GM19455 (cell line): ENCODE measurements around the gene CATSPERZ.

Experiments
- ATAC-seq: cut with Tn5 transposase; IDR thresholded peaks from one replicate; pipeline ENCODE4 v1.9.1; 2021; ENCODE audit not compliant: unreplicated experiment

CATSPERZ gene, protein sequence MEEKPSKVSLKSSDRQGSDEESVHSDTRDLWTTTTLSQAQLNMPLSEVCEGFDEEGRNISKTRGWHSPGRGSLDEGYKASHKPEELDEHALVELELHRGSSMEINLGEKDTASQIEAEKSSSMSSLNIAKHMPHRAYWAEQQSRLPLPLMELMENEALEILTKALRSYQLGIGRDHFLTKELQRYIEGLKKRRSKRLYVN

DNA sequence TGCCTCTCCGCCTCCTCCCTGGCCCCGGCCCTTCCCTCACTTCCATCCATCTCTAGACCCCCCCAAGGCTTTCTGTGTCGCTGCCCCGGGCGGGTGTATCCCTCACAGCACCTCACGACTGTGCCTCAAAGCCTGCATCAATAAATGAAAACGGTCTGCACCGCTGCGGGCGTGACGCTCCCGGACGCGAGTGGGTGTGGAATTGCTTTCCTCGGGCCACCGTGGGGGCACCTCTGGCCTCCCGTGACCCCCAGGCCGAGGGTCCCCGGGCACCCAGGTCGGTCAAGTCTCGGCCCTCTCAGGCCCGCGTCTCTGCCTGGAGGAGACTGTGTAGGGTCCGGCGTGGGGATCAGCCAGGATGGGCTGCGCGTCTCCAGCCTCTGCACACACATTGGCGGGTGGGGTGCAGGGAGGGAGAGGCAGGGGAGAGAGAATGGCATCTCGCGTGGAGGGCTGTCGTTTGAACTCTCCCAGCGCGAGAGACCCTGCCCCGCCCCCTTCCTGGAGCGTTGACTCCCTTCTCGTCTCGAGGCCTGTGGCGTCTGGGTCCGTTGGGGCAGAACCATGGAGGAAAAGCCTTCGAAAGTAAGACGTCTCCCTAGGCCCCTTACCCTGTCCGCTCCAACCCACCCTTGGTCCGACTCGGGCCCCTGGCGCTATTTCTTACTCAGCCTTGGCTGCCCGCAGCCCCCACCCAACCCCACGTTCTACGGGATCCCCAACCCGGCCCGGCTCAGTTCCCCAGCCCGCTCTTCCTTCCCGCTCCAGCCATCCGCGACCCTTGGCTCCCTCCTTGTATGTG, at the start of gene CATSPERZ:
CATSPERZ (plus strand) TSS at position 512 of the 802 bp plus-strand sequence; CDS start at position 565, 53 bp downstream.
- no peak for ATAC-seq

DNA sequence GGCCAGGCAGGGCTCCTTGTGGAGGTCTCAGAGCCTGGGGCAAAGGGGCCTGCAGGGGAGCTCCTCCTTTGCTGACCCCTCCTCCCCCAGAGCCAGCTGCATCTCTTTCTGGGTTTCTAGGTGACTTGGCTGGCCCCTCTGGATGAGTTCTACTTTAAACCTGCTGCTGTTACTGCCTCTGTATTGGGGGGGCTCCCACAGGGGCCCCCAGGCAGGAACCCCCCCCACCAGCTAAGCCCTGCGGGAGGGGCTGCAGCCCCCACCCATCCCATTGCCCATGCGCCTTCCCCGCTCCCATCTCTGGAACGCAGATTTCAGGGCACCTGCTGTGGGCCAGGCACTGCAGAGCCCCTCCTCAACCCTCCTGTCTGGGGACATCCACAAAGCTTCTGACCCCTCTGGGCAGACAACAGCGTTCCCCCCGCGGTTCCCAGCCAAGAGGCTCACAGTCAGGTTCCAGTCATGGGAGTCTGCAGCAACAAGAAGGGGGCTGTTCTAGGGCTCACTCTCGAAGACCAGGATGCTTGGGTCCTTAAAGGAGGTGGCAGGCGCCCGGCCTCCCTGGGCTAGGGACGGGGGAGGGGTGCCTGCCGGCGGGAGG, 49.6 kb upstream of the CATSPERZ start:
- ATAC-seq: no peak

DNA sequence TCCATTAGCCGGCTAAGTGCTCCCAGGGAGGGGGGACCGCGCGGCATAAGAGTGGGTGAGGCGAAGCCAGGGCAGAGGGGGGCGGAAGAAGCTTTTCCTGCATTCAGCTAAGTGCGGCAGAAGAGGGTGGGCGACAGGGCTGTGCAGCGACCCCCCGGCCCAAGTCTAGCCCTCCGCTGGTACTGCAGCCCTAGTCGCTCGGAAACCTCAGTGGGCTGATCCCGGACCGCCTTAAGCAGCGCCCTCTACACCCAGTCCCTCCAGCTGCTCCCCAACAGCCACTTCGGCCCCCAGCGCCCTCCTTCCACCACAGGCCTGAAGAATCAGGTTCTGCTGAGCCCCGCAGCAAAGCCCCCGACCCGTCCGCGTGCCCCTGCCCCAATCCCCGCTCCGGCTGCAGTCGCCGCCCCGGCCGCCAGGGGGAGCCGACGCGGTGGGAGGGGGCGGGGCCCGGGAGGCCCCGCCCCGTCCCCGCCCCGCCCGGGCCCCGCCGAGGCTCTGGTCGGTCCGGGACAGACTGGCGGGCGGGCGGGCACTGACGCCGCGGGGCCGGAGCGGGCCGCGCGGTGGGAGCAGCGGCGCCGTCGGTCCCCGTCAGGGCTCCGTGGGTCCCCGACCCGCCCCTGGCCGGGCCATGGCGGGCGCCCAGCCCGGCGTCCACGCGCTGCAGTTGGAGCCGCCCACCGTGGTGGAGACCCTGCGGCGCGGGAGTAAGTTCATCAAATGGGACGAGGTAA, 49.0 kb upstream of the CATSPERZ start, which contains the start of gene PLCB3:
PLCB3 (plus strand) TSS at position 515 of the 737 bp plus-strand sequence; CDS start at position 635, 120 bp downstream.
- no peak for ATAC-seq

DNA sequence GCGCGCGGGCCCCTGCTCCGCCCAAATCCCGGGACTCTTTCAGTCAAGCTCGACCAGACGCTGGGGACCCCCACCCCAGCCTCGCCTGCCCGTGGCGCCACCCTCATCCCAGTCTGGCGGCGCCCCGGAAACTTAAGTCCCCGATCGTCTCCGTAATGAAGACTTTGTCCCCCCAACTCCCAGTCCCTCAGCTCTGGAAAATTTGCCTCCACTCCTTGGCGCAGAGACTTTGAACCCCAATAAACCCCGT, 48.5 kb upstream of the CATSPERZ start:
- no peak for ATAC-seq

DNA sequence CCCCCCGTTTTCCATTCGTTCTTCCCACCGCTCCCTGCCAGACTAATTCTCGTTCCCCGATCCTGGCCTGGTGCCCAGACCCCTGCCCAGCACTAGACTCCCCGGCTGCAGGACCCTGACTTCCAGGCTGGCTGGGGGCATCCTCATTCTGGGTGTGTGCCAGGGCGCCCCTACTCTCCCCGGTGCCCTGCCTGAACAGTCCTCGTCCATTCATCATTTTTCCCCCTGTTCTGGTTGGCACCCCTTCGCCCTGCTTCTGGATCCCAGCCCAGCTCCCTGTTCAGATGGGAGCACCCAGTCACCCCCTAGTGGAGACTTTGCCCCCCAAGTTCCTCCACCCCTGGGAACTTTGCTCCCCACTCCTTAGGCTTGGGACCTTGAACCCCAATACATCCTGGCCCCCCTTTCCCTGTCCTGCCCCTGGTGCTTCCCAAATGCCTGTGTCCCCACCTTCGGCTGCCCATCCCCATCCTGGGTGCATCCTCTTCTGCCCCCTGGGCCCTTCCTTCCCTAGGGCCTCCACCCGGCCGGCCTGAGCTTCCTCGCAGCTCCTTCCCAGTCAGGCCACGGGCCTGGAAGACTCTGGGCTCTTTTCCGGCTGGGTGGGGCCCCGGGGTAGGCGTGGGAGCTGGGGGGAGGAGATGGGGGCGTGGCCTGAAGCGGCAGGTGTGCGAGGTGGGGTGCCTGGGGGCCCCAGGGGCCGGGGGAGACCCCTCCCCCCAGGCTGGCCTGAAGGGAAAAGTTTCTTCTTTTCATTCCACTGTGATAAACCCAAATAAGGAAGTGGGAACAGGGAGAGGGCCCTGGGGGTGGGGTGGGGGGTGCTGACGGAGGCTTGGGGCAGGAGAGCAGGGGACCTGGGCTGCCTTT, 47.9 kb upstream of the CATSPERZ start:
- ATAC-seq: no peak

DNA sequence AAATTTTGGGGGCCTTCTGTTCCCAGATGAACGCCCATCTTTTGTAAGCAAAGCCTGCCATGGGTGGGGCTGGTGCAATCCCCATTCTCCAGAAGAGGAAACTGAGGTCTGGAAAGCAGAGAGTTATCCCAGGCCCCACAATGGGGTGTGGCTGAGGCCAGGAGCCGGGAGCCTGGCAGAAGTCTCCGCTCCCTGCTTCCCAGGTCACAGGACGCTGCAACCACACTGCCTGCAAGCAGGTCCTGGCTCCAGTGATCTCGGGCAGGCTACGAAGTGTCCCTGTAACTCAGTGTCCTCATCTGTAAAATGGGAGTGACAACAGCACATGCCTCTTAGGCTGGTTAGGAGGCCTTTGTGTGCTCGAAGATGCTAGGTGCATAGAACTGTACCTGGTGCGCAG, 47.1 kb upstream of the CATSPERZ start:
- ATAC-seq: no peak

DNA sequence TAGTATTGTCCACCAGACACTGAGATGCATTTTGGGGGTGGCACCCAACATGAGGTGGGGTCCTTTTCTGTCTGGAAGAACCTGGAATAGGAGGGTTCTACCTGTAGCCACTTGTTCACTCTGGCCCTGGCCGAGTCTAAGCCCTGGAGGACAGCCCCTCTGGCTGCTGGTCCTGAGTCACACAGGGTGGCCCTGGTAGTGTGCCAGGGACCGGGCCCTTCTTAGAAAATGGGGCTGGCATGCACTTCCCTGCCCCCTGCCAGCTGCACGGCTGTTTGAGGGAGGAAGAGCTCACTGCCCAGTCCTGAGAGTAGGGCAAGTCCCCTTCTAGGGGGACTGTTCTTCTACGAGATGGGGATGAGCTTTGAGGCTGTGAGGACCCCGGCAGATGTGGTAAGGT, 46.7 kb upstream of the CATSPERZ start:
- no peak for ATAC-seq

DNA sequence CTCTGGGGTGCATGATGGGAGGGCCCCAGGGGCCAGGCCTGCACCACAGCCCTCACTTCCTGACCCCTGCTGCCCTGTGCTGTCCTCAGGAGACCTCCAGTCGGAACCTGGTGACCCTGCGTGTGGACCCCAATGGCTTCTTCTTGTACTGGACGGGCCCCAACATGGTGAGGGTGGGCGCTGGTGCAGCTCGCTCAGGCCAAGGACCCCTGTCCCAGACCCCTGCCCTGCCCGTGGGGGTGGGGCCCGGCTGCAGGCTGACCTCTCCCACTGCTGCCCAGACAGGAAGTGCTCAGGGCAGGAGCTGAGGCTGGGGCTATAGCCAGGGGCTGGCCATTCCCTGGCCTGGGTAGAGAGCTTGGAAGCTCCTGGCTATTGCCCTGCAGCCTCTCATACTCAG, 45.8 kb upstream of the CATSPERZ start:
- ATAC-seq: no peak

DNA sequence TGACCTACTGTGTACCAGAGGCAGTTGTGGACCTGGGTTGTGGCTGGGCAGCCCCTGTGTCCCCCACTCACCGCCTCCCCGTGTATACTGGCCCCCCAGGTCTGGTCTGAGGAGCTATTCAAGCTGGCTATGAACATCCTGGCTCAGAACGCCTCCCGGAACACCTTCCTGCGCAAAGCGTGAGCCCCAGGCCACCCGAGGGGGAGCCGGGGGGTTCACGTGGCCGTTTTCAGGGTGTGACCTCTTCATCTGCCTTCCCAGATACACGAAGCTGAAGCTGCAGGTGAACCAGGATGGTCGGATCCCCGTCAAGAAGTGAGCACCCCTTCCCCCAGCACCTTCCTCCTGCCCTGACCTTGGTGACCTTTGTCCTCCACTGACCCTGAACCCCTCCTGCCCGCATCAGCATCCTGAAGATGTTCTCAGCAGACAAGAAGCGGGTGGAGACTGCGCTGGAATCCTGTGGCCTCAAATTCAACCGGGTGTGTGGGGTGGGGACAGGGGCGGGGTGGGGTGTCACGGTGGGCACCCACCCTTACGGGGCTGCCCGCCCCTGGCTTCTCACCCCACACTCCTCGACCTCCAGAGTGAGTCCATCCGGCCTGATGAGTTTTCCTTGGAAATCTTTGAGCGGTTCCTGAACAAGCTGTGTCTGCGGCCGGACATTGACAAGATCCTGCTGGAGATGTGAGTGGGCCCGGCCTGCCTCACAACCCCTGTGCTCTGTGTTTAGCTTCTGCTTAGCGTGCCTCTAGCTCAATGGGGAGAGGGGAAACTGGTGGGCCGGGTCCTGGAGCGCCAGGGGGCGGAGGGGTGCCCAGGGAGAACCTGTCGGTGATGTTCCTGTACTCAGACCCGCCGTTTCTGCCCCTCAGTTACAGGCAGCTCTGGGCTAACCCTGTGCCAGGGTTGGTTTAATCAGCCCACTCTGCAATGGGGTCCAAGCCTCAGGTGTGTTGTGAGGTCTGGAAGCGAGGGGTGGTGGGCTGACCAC, 44.7 kb upstream of the CATSPERZ start:
- no peak for ATAC-seq

DNA sequence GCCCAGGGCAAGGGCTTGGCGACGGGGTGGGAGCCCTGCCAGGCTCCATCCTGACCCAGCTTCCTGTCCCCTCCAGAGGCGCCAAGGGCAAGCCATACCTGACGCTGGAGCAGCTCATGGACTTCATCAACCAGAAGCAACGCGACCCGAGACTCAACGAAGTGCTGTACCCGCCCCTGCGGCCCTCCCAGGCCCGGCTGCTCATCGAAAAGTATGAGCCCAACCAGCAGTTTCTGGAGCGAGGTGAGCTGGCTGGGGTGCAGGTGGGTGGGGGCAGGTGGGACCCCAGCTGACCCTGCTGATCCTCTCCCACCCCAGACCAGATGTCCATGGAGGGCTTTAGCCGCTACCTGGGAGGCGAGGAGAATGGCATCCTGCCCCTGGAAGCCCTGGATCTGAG, 43.9 kb upstream of the CATSPERZ start:
- no peak for ATAC-seq

DNA sequence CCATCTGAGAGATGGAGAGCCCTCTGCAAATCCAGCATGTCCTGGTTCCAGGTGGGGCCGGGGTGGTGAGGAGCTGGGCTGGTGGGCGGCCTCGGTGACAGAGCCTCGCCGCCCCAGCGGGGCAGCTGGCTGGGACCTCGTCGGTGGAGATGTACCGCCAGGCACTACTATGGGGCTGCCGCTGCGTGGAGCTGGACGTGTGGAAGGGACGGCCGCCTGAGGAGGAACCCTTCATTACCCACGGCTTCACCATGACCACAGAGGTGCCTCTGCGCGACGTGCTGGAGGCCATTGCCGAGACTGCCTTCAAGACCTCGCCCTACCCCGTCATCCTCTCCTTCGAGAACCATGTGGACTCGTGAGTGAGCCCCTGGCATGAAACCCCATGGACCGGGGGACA, 41.8 kb upstream of the CATSPERZ start:
- ATAC-seq: no peak

DNA sequence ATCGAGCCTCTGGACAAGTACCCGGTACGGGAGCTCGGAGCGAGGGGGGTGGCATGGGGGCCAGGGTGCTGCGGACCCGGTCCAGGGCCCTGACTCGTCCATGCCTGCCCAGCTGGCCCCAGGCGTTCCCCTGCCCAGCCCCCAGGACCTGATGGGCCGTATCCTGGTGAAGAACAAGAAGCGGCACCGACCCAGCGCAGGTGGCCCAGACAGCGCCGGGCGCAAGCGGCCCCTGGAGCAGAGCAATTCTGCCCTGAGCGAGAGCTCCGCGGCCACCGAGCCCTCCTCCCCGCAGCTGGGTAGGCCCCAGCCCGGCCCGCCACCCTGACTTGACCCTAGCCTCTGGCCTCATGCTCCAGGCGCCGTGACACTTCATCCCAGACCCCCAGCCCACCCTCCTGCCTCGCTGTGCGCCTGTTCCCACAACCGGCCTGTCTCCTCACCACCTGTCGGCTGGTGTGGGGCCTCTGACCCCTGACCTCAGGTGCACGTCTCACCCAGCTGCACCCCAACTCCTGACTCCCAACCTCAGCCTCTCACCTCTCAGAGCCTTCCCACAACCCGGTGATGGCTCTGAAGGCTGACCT, 41.1 kb upstream of the CATSPERZ start:
- no peak for ATAC-seq

DNA sequence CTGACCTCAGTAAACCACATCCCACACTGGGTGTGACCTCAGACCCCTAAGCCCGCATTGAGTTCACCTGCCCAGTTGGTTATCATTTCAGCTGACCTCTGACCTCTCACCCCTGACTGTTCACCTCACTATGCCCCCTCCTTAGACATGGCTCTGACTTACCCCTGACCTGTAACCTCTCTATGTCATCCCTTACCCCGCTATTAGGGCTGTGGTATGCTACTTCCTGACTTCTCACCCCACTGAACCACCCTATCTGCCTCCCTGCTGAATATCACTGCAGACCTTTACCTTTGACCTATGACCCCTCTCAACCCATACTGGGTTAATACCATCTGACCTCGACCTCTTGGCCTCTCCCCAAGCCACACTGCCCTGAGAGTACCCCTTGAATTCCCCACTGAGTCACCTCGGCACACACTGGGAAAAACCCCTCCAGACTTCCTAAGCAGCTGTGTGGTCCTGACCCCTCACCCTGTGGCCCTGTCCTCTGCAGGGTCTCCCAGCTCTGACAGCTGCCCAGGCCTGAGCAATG, 40.6 kb upstream of the CATSPERZ start:
- no peak for ATAC-seq

DNA sequence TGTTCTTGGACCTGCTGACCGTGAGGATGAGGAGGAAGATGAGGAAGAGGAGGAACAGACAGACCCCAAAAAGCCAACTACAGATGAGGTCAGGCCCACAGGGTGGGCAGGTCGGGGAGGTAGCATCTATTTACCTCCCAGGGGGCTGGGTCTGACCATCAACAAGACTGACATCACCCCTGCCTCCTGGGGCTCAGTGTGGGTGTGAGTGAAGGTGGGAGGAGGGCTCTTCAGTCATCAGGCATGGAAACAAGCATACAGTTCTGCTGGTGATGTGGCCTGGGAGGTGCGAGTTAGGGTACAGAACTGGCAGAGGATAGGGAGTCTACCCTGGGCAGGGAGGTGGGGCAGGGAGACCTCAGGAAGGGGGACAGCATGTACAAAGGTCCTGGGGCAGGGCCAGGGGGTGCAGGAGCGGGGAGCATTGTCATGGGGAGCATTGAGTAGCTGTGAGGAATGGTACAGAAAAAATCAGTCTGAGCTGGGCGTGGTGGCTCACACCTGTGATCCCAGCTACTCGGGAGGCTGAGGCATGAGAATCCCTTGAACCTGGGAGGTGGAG, 39.9 kb upstream of the CATSPERZ start:
- no peak for ATAC-seq

DNA sequence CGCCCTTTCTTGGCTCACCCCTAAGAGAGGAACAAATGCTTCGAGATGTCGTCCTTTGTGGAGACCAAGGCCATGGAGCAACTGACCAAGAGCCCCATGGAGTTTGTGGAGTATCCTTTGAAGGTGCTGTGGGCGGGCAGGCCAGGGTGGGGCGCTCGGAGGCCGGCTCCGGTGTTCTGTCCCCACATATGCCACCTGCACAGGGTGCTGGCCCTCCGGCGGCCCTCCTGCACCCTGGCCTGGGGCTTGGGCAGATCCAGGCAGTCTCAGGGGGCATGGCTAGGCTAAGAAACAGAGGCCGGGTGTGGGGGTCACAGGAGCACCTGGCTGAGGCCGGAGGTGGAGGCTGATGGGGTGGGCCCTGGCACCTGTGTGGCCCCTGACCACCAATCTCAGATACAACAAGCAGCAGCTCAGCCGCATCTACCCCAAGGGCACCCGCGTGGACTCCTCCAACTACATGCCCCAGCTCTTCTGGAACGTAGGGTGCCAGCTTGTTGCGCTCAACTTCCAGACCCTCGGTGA, 38.5 kb upstream of the CATSPERZ start:
- ATAC-seq: no peak

DNA sequence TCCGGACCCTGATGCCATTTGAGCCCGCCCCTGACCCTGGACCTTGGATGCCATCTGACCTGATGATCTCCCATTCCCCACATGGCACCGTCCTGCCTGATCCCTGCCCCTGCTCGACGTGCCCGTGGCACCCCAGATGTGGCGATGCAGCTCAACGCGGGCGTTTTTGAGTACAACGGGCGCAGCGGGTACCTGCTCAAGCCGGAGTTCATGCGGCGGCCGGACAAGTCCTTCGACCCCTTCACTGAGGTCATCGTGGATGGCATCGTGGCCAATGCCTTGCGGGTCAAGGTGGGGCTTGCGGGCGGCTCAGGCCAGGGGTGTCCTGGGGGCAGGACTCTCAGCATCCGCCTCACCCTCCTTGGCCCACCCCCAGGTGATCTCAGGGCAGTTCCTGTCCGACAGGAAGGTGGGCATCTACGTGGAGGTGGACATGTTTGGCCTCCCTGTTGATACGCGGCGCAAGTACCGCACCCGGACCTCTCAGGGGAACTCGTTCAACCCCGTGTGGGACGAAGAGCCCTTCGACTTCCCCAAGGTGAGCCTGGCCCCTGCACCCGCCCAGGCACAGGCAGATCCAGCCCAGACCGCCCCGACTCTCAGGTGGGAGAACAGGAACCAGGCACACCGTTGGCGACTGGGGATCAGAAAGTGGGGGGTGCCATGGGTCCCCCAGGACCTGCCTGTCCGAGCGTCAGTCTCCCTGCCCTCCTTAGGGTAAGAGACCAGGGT, 37.7 kb upstream of the CATSPERZ start:
- ATAC-seq: no peak

DNA sequence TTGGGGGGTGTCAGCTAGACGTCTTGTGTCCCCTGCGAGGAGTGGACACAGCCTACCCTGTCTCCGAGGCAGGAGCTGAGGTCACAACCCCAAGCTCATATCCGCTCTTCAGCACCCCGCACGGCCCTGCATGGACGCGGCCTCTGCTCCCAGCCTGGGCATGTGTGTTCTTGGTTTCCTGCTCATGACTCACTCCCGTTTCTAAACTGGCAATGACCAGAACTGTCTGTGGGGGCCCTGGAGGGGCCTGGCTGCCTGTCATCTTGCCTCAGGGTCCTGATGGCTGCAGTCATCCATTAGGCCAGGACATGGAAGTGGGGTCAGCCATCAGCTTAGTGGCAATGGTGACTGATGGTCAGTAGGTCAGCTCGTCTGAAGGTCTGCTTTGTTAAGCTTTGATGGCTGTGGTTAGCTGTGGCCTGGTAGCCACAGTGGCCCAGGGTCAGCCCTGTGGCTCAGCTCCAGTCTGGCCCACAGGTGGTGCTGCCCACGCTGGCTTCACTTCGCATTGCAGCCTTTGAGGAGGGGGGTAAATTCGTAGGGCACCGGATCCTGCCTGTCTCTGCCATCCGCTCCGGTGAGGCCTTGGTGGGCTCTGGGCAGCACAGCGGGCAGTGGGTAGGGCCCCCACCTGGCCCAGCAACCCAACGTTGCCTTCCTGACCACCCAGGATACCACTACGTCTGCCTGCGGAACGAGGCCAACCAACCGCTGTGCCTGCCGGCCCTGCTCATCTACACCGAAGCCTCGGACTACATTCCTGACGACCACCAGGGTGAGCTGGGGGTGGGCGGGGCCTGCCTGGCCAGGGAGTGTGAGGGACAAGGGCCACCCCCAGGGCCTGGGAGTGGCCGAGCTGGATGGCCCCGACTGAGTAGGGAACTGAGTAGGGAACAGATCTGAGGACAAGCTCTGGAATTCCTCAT, 36.9 kb upstream of the CATSPERZ start:
- no peak for ATAC-seq
